Neural progenitor cell (in vitro differentiated cells): Measurements from ENCODE around the gene MAST3.

Experiments
- CTCF ChIP-seq: fragments of 200-600 bp; sonication (generic); IDR thresholded peaks from 2 replicates; pipeline ENCODE4 v1.5.1; 2017; ENCODE audit warnings: antibody characterized with exemption, mild to moderate bottlenecking
- EZH2phosphoT487 ChIP-seq: fragments of 200-600 bp; sonication (generic); IDR thresholded peaks from 2 replicates; pipeline ENCODE4 v1.6.1; 2017; ENCODE audit warnings: antibody characterized with exemption

GRCh38 chr19:18117364-18117691 is 19.8 kb downstream of the MAST3 start:
- no peak for TF ChIP-seq CTCF
- no peak for TF ChIP-seq EZH2phosphoT487
